Activated CD4-positive, alpha-beta T cell treated with anti-CD3 and anti-CD28 coated beads, Interleukin-10, Interleukin-2, amounts not matched to agents 100 ng/mL and 50 ng/mL, durations not matched to agents 16 hours and 8 hours (primary cell): ENCODE data around the gene STH.
"Not testable (repeated sequence)": the region's sequence is repeated elsewhere in the genome, so short reads cannot be mapped to it uniquely, and the experiment has no call there.

ENCODE experiments used
- DNase-seq: peaks from one replicate; pipeline ENCODE4 v3.0.0-alpha.2; 2020

Gene STH

DNA sequence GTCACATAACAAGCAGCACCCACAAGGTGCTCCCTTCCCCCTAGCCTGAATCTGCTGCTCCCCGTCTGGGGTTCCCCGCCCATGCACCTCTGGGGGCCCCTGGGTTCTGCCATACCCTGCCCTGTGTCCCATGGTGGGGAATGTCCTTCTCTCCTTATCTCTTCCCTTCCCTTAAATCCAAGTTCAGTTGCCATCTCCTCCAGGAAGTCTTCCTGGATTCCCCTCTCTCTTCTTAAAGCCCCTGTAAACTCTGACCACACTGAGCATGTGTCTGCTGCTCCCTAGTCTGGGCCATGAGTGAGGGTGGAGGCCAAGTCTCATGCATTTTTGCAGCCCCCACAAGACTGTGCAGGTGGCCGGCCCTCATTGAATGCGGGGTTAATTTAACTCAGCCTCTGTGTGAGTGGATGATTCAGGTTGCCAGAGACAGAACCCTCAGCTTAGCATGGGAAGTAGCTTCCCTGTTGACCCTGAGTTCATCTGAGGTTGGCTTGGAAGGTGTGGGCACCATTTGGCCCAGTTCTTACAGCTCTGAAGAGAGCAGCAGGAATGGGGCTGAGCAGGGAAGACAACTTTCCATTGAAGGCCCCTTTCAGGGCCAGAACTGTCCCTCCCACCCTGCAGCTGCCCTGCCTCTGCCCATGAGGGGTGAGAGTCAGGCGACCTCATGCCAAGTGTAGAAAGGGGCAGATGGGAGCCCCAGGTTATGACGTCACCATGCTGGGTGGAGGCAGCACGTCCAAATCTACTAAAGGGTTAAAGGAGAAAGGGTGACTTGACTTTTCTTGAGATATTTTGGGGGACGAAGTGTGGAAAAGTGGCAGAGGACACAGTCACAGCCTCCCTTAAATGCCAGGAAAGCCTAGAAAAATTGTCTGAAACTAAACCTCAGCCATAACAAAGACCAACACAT, at the start of gene STH:
Gene STH, plus strand, starts transcription at position 264 of the 913 bp plus-strand sequence. Its CDS starts 30 bp downstream, at position 294.
- DNase-seq: no peak

DNA sequence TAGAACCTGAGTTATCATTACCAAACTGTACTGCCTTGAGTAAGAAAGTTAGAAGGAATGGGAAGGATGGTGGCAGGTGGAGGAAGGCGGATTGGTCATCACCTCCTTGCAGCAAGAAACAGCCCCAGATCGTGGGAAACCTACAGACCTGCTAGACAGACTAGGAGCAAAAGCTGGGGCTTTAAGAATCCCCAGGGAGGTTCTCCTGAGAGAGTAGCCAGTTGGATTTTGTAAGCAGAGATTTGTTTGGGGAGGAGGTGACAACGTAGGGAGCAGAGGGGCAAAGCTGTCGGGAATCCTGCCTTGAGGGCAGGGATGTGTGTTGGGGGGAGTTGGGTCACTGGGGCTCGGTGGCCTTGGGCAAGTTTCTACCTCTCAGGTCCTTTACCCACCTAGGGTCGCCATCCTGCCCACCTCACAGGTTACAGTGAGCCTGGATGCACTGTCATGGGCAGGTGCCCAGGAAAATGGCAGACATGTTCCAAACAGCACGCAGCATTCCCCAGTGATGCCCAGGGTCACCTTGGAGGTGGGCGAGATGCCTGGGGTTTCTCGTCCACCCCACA, 49.2 kb upstream of the STH start:
- DNase-seq: no peak

GRCh38 chr17:45950888-45951287, 48.2 kb upstream of the STH start:
- DNase-seq: no peak

- DNase-seq: no peak
Measured at GRCh38 chr17:45951403-45951802, 47.6 kb upstream of the STH start.

DNA sequence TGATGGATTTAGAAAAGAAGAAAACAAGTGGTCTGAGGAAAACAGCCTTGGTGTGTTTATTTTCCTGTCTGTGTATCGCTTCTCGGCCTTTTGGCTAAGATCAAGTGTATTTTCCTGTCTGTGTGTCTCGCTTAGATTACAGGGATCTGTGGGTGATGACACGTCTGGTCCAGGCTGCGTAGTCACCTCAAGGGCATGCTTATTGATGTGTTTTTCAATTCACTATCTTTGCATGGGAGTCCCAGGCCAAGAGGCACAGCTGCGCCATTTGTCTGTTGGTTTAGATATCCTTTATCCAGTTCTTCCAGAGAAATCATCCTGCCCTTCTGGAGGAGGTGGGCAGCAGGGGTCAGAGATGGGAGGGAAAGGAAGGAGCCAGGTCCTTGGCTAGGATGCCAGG, 47.1 kb upstream of the STH start:
- no peak for DNase-seq

GRCh38 chr17:45952814-45953320, 46.2 kb upstream of the STH start:
- no peak for DNase-seq

- DNase-seq: no peak
Measured at GRCh38 chr17:45953561-45953960, 45.5 kb upstream of the STH start.

DNA sequence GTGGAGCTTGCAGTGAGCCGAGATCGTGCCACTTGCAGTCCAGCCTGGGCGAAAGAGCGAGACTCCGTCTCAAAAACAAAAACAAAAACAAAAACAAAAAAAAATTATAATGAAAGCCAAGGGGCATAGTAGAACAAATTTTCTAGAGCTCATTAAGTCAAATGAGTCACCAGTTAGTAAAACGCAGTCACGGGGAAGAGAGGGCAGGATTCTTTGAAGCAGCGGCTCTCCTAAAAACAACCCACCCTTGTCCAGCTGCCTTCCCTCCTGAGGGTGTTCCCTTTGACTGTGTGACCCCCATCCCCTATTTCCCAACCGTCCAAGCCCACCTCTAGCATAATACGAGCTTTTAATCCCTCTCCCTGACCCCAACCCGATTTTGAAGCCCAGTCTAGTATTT, 44.1 kb upstream of the STH start:
- DNase-seq: no peak

GRCh38 chr17:45955326-45955725, 43.7 kb upstream of the STH start:
- no peak for DNase-seq

GRCh38 chr17:45956090-45956489, 43.0 kb upstream of the STH start:
- DNase-seq: no peak

- DNase-seq: not testable (repeated sequence)
Measured at GRCh38 chr17:45956746-45957145, 42.3 kb upstream of the STH start.

- DNase-seq: no peak
Measured at GRCh38 chr17:45958307-45958706, 40.7 kb upstream of the STH start.

GRCh38 chr17:45958994-45959665, 39.9 kb upstream of the STH start:
- DNase-seq: no peak

GRCh38 chr17:45960311-45960710, 38.7 kb upstream of the STH start:
- DNase-seq: no peak

DNA sequence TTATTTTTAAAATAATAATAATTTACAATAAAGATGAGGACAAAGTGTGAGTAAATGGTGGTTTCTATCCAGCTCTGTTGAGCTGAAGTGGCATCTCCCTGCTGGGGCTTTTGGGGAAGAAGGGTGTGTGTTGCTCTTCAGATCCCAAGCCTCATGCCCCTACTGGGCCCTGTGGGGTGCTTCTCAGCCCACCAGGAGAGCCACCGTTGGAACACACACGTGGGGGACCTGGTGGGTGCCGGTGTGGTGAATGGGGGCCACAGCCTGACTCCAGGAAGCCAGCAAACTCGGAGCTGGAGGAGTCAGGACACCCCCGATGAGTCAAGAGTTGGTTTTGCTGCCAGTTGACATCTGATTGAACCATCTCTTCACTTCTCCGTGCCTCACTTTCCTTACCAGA, 37.8 kb upstream of the STH start:
- no peak for DNase-seq

GRCh38 chr17:45962221-45962972, 36.7 kb upstream of the STH start:
- no peak for DNase-seq

- DNase-seq: no peak
Measured at GRCh38 chr17:45963283-45963682, 35.8 kb upstream of the STH start.

DNA sequence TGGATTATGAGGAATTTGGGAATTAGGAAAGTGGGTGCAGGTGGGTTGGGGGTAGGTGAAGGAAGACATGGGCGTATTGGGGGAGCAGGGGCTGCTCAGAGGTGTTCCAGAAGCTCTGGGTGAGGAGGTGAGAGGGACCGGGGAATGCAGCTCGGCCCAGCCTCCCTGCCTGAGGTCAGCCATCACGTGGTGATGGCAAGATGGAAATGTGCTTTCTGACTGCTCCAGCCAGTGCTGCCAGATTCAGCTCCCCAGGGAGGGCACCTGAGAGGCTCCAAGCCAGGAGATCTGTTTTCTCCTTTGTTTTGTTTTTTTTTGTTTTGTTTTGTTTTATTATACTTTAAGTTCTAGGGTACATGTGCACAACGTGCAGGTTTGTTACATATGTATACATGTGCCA, 35.2 kb upstream of the STH start:
- DNase-seq: no peak

GRCh38 chr17:45964634-45965033, 34.4 kb upstream of the STH start:
- no peak for DNase-seq

DNA sequence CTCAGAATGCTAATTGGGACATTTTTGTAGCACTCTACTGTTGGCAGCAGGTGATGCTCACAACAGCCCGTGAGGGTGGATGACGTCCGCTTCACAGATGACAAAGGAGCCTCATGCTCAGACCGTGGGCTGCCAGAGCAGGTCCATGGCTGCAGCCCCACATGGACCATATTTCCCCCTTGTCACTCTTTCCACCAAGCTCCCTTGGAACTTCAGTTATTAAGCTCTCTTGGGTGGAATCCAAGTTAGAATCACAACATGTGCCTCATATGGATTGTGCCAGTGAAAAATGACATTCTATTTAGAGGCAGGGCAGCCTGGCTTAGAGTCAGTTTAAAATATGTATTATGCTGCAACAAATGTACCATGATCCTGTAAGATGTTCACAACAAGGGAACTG, 33.2 kb upstream of the STH start:
- DNase-seq: no peak

GRCh38 chr17:45966606-45967280, 32.3 kb upstream of the STH start:
- no peak for DNase-seq

GRCh38 chr17:45967378-45967777, 31.7 kb upstream of the STH start:
- no peak for DNase-seq
